NOMO-1 treated with DMSO at 0.1 percent for 48 hours (cell line): Measurements from ENCODE around the gene DBF4.

Source experiments
- DNase-seq: peaks from one replicate; lab custom pipeline; 2025; ENCODE audit not compliant: unreplicated experiment; lab: John Stamatoyannopoulos, UW

The DBF4 gene

GRCh38 chr7:87948371-87948770 lies 72.1 kb downstream of the DBF4 start:
- DNase-seq = no peak
